ENCODE measurements around the gene RUFY4.

The RUFY4 gene

GRCh38 chr2:218031771-218032257 lies 37.2 kb upstream of the RUFY4 start:
- no peaks in the 10 kb centered on the region for H3K27me3 ChIP-seq (ENCODE audit: insufficient read depth, low read length, poor library complexity, severe bottlenecking)
- H3K4me2 ChIP-seq (ENCODE audit: low read depth, low read length, poor library complexity, severe bottlenecking): no peak overlapping the region
- no peaks in the 10 kb centered on the region for H3K79me2 ChIP-seq (ENCODE audit: insufficient read depth, low read length)
- H3K9ac ChIP-seq (ENCODE audit: low read depth, low read length, poor library complexity, severe bottlenecking): no peak overlapping the region
- no peak overlapping the region for H2AFZ ChIP-seq (ENCODE audit: low read length)
- TF ChIP-seq EZH2phosphoT487 (IDR thresholded peaks at IDR 0.05; ENCODE audit: borderline replicate concordance) (no peak), CTCF (conservative IDR thresholded peaks at IDR 0.05; ENCODE audit: low read length) (no peak)
- no peak overlapping the region for H3K4me3 ChIP-seq (ENCODE audit: low read length, poor library complexity, severe bottlenecking)
- no peaks in the 10 kb centered on the region for H4K20me1 ChIP-seq (ENCODE audit: insufficient read depth, low read length, poor library complexity, severe bottlenecking)
- H3K9me3 ChIP-seq (ENCODE audit: insufficient read depth, low read depth, low read length): no peaks in the 10 kb centered on the region
- H3K9me2 ChIP-seq (replicated peaks; ENCODE audit: low read depth, low read length): no peaks in the 10 kb centered on the region
- no peaks in the 10 kb centered on the region for H3K36me3 ChIP-seq (ENCODE audit: insufficient read depth, low read length)
- peaks cover 3% of the 10 kb centered on the region for H3K4me1 ChIP-seq (ENCODE audit: insufficient read depth, low read length, poor library complexity, severe bottlenecking)
- no peaks in the 10 kb centered on the region for H3F3A ChIP-seq (ENCODE audit: low read depth)

GRCh38 chr2:218032336-218033171 lies 36.5 kb upstream of the RUFY4 start:
- Histone ChIP-seq H3K4me1 (ENCODE audit: insufficient read depth, low read length, poor library complexity, severe bottlenecking) (peaks cover 3% of the 10 kb centered on the region), H4K20me1 (ENCODE audit: insufficient read depth, low read length, poor library complexity, severe bottlenecking) (no peaks in the 10 kb centered on the region), H3K4me2 (ENCODE audit: low read depth, low read length, poor library complexity, severe bottlenecking) (no peak overlapping the region), H3F3A (ENCODE audit: low read depth) (no peaks in the 10 kb centered on the region), H3K9me3 (ENCODE audit: insufficient read depth, low read depth, low read length) (no peaks in the 10 kb centered on the region), H3K9ac (ENCODE audit: low read depth, low read length, poor library complexity, severe bottlenecking) (no peak overlapping the region), H3K79me2 (ENCODE audit: insufficient read depth, low read length) (no peaks in the 10 kb centered on the region), H3K9me2 (replicated peaks; ENCODE audit: low read depth, low read length) (no peaks in the 10 kb centered on the region), H2AFZ (ENCODE audit: low read length) (no peak overlapping the region), H3K27me3 (ENCODE audit: insufficient read depth, low read length, poor library complexity, severe bottlenecking) (no peaks in the 10 kb centered on the region), H3K4me3 (ENCODE audit: low read length, poor library complexity, severe bottlenecking) (no peak overlapping the region), H3K36me3 (ENCODE audit: insufficient read depth, low read length) (no peaks in the 10 kb centered on the region)
- TF ChIP-seq CTCF (conservative IDR thresholded peaks at IDR 0.05; ENCODE audit: low read length): no peak
- no peak for TF ChIP-seq EZH2phosphoT487 (IDR thresholded peaks at IDR 0.05; ENCODE audit: borderline replicate concordance)

- TF ChIP-seq CTCF (conservative IDR thresholded peaks at IDR 0.05; ENCODE audit: low read length) (no peak), EZH2phosphoT487 (IDR thresholded peaks at IDR 0.05; ENCODE audit: borderline replicate concordance) (no peak)
- H3K79me2 ChIP-seq (ENCODE audit: insufficient read depth, low read length): no peaks in the 10 kb centered on the region
- H3K4me2 ChIP-seq (ENCODE audit: low read depth, low read length, poor library complexity, severe bottlenecking): no peak overlapping the region
- no peak overlapping the region for H3K9ac ChIP-seq (ENCODE audit: low read depth, low read length, poor library complexity, severe bottlenecking)
- no peaks in the 10 kb centered on the region for H4K20me1 ChIP-seq (ENCODE audit: insufficient read depth, low read length, poor library complexity, severe bottlenecking)
- no peak overlapping the region for H3K4me3 ChIP-seq (ENCODE audit: low read length, poor library complexity, severe bottlenecking)
- no peaks in the 10 kb centered on the region for H3K27me3 ChIP-seq (ENCODE audit: insufficient read depth, low read length, poor library complexity, severe bottlenecking)
- no peak overlapping the region for H2AFZ ChIP-seq (ENCODE audit: low read length)
- H3F3A ChIP-seq (ENCODE audit: low read depth): no peaks in the 10 kb centered on the region
- H3K9me2 ChIP-seq (replicated peaks; ENCODE audit: low read depth, low read length): no peaks in the 10 kb centered on the region
- no peaks in the 10 kb centered on the region for H3K36me3 ChIP-seq (ENCODE audit: insufficient read depth, low read length)
- H3K4me1 ChIP-seq (ENCODE audit: insufficient read depth, low read length, poor library complexity, severe bottlenecking): peaks cover 3% of the 10 kb centered on the region
- H3K9me3 ChIP-seq (ENCODE audit: insufficient read depth, low read depth, low read length): no peaks in the 10 kb centered on the region
Measured at GRCh38 chr2:218033208-218033589, 35.9 kb upstream of the RUFY4 start.
